HUDEP-2 (cell line): ENCODE measurements around the gene PRKCH.
"Not testable (repeated sequence)": the region's sequence is repeated elsewhere in the genome, so short reads cannot be mapped to it uniquely, and the experiment has no call there.

Experiments
- DNase-seq, 76 experiments: peaks; one replicate each; lab custom pipeline; 2025; ENCODE audit not compliant: unreplicated experiment in 76 of 76; lab: John Stamatoyannopoulos, UW

PRKCH gene

DNA sequence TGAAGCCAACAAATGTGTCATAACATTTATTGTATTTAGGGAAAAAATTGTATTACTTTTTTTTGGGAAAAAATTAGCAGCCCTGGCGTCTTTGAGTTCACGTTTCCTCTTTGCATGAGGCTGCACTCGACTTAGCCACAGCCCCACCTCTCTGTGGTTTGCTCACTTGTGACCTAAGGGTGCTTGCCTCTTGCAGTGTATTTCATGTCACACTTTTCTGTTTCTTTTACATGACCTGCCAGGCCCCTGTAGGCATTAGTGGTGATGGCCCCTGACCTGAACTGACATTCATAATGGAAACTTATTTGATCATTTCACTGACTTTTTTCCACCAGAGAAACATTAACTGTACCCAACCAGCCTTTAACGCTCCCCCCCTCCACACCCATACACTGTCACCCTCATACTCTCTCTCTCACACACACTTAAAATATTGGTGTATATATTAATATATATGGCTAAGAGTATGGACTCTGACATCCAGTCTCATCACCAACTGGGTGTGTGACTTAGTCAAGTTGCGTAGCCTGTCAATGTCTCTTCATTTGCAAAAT is 122.9 kb downstream of the PRKCH start:
- no peak for DNase-seq

- DNase-seq: no peak
Measured at GRCh38 chr14:61451491-61451890, 130.1 kb downstream of the PRKCH start.

DNA sequence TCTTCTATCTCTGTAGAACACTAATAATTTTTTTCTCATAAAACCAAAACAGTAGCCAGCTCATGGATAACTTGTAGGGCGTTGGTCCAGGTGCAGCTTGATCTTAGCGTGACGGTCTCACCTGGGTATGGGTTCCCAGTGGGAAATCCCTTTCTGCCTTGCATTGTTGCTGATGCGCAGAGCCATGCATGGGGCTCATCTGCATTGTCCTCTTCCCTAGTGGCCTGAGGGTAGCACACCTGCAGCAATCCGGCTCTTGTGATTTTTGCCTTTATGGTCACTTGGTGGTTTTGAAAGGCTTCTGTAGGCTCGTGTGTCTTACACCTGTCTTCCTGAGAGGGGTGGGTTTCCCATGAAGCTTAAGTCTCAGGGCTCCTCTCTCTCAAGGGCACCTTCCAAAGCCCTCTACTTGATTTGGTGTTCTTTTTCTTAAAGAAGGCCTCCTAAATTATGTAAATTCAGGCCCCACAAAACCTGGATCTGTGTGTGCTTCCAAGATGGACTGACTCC is 130.6 kb downstream of the PRKCH start:
- no peak for DNase-seq

DNA sequence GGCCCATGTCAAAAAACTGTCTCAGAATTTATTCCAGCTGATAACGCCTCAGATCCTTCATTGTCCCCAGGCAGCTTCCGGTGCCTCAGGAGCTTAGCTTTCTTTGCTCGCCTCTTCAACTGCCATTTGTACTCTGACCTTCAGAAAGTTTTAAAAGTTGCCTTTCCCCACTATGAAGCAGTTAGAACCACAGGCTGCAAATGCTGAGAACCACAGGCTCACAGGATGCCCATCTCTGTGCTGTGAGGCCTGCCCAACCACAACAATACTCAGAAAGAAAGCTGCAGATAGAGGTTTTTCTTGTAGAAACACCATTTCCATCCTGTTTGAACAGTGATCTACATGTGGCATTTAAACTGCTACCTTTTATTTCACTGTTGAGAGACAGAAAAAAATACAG is 131.1 kb downstream of the PRKCH start:
- DNase-seq: no peak

- no peak for DNase-seq
Measured at GRCh38 chr14:61453103-61453767, 131.9 kb downstream of the PRKCH start.

DNA sequence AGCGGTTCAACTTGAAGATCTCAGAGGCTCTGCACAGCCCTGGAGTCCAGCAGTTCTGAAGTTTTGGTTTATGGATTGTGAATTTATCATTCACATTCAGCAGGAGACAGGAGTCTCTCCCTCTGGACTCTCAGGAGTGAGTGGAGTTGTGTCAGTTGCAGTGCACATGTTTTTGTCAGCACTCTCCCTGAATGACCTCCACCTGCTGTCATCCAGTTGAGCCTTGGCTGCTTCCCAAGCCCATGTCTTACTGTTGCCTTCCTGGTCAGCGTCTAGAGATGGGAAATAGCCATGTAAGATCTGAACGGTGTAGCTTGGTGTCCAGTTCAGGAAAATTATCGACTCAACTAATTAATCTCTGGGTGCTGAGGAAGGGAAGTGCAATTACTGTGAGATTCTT is 133.2 kb downstream of the PRKCH start:
- DNase-seq: no peak

- DNase-seq: no peak
Measured at GRCh38 chr14:61455351-61455750, 134.0 kb downstream of the PRKCH start.

DNA sequence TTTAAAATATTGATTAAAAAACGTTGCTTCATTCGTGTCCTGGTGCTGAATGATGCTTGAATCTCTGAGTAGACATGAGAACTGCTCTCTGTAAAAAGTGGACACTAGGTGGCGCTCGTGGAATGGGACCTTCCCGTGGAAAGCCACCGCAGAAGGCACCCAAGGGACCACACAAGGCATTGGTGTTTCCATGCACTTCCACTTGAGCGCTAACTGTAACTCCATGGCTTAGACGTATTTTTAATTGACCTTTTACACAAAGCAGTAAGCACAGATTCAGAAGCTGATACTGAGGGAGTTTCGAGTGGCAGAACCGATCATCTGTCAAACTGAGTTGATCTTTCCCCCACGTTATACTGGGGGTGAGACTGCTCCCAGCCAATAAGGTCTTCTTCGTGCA is 135.3 kb downstream of the PRKCH start:
- peak in 59 of 76 experiments; percentile 3 to 77 (median 37) for DNase-seq

DNA sequence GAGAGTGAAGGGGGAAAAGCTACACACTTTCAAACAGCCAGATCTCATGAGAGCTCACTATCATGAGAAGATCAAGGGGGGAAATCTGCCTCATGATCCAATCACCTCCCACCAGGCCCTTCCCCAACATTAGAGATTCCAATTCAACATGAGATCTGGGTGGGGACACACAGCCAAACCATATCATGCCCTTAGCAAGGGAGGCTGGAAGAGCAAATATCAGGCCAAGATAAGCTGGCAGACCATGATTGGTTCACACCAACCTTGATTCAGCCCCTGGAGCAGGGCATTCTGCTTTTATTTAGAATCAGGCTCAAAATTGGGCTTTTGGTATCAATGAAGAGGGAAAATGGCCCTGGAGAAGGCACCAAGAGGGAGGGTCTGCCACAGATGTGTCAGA is 137.4 kb downstream of the PRKCH start:
- DNase-seq: no peak

DNA sequence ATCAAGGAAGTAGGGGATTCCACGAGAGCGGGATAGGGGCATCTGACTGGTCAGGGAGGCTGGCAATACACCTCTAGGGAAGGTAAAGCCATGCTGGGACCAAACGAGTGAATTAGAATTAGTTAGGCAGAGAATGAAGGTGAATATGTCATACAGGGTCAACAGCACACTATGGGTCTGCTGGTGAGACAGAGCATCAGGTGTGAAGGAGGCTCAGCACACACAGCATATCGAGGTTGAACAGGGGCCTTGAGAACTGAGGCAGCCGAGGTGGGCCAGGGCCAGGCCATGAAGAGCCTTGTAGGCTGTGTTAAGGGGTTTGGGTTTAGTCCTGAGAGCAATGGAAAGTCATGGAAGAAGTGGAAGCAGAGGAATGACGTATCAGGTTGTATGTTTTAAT is 137.8 kb downstream of the PRKCH start:
- DNase-seq: no peak

DNA sequence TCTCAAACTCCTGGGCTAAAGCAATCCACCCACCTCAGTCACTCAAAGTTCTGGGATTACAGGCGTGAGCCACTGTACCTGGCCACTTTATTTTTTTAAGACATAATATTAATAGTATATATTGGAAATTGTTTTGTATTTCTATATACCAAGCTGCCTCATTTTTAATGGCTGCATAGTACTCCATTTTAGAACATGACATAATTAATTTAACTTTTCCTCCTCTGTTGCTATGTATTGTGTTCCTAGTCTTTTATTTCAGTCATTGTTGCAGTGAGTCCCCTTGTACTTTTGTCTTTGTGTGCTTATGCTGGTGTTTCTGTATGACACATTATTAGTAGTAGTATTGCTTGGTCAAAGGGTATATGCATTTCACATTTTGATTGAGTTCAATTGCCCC is 138.7 kb downstream of the PRKCH start:
- no peak for DNase-seq

DNA sequence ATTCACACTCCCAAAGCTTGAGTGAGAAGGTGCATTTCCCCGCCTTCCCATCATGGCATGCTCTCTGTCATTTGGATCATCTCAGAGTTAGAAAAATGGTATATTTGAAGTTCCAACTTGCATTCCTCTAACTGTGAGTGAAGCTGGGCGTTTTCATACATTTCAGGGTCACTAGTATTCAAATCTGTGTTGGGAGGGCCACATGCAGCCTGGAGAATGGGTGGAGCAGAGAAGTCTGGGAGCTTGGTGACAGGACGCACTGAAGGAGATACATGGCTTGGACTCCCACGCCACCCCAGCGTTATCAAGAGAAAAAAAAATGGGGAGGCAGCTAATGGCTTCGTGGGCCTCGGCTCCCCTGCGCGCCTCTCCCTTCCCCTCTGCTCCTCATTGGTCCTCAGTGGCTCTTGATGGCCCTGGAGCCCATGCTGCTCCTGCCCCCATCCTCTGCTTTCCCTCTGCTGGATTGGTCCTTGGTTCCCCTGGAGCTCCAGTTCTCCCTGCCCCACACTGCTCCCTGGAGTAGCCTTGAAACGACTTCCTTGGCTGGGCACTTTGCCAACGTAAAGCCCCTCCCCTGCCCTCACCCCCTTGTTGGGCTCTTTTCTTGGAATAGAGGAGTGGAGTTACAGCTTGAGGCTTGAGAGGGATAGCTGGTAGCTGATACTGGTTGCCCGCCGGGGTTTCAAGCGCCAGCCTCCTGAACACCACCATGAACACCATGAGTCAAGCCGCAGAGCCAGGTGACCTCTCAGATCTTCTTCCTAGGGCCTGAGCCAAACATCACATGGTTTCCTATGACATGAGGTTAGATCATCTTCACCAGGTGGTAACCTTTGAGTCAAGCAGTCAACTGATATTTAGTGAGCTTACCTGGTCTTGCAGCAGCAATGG is 139.6 kb downstream of the PRKCH start:
- no peak for DNase-seq

DNA sequence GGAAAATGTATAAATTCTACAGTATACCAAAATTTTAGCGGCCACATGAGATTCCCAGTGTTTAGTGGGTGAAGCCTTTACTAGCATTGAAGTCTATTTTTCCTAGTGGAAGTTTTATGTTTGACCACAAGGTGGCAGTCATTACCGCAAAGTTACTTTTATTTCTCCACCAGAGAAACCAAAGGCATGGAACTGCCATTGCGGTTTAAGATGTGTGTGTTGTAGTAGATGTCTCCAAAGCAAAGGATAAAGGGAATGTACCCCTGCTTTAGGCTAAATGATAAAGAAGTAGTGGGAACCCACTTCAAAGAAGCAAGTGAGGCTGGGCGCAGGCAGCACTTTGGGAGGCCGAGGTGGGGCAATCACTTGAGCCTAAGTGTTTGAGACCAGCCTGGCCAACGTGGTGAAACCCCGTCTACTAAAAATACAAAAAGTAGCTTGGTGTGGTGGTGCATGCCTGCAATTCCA is 140.5 kb downstream of the PRKCH start:
- peak in 25 of 76 experiments; percentile 1 to 58 (median 25) for DNase-seq

GRCh38 chr14:61462566-61463193 is 141.3 kb downstream of the PRKCH start:
- no peak for DNase-seq

GRCh38 chr14:61463664-61464285 is 142.4 kb downstream of the PRKCH start:
- DNase-seq: no peak

DNA sequence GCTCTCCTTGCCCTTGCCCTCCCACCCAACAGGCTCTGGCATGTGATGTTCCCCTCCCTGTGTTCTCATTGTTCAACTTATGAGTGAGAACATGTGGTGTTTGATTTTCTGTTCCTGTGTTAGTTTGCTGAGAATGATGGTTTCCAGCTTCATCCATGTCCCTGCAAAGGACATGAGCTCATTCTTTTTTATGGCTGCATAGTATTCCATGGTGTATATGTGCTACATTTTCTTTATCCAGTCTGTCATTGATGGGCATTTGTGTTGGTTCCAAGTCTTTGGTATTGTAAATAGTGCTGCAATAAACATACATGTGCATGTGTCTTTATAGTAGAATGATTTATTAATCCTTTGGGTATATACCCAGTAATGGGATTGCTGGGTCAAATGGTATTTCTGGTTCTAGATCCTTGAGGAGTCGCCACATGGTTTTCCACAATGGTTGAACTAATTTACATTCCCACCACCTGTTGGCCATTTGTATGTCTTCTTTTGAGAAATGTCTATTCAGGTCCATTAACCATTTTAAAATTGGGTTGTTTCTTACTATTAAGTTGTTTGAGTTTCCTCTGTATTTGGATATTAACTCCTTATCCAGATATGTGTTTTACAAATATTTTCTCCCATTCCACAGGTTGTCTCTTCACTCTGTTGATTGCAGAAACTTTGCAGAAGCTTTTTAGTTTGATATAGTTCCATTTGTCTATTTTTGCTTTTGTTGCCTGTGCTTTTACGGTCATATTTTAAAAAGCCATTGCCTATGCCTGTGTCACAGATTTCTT is 143.4 kb downstream of the PRKCH start:
- not testable (repeated sequence) for DNase-seq

- no peak for DNase-seq
Measured at GRCh38 chr14:61466249-61466904, 145.0 kb downstream of the PRKCH start.

GRCh38 chr14:61466905-61467280 is 145.5 kb downstream of the PRKCH start:
- no peak for DNase-seq

DNA sequence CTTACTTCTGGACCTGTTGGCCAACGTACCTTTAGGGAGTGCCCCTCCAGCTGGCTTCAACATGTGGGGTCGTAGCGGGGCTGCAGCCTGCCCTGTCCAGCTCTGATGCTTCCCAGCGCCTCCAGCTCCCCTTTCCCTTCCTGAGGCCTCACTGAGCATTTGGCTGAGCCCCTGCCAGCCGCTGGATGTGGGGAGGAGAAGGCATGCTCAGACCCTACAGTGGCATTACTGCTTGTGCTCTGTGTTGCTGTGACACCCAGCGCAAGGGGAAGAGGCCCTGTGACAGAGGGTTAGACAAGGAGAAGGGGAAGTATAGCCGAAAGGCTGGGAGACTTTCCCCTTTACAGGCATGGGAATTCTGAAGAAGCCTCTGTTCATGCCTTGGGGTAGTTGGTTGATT is 145.9 kb downstream of the PRKCH start:
- no peak for DNase-seq
